Uterus (tissue), 2 donors: Measurements from ENCODE around the gene PLEKHG2.

Experiments
- CTCF ChIP-seq, 4 experiments: fragments of 200-600 bp in 2 of 4; fragments of 450-650 bp in 2 of 4; sonication (generic) in 2 of 4; IDR thresholded peaks; one replicate each; pipeline ENCODE4 v1.5.1; 2016 to 2019; ENCODE audit warnings: antibody characterized with exemption in 4 of 4, mild to moderate bottlenecking in 2 of 4, moderate library complexity in 1 of 4
- POLR2A ChIP-seq, 2 donors: fragments of 450-650 bp; IDR thresholded peaks; one replicate each; pipeline ENCODE4 v1.6.1; 2016; ENCODE audit warnings: antibody characterized with exemption in 2 of 2, mild to moderate bottlenecking in 1 of 2, moderate library complexity in 1 of 2

- TF ChIP-seq POLR2A (IDR thresholded peaks at IDR 0.05) (no peak), CTCF (IDR thresholded peaks at IDR 0.05) (no peak)
These were observed 12.5 kb downstream of the PLEKHG2 start for GRCh38 chr19:39424934-39425333.
